Brain microvascular endothelial cell (primary cell): ENCODE measurements around the gene R3HDM2.
A peak's percentile ranks its signal among the peaks of the same experiment; 100 is the strongest.

ENCODE experiments used
- DNase-seq: peaks from one replicate; pipeline ENCODE4 v3.0.0-alpha.2; 2020
- H3K27ac ChIP-seq: fragments of 250-450 bp; sonication (Bioruptor Pico); 2 replicates; pipeline ENCODE4 v1.5.1; 2020; ENCODE audit warnings: mild to moderate bottlenecking, moderate library complexity
- H3K27me3 ChIP-seq: fragments of 250-450 bp; sonication (Bioruptor Pico); replicated peaks from 2 replicates; pipeline ENCODE4 v1.5.1; 2020; ENCODE audit warnings: mild to moderate bottlenecking
- H3K36me3 ChIP-seq: fragments of 250-450 bp; sonication (Bioruptor Pico); replicated peaks from 2 replicates; pipeline ENCODE4 v1.5.1; 2020; ENCODE audit warnings: mild to moderate bottlenecking
- H3K4me3 ChIP-seq: 2 replicates; pipeline ENCODE4 v1.5.1; 2011; ENCODE audit warnings: low read depth, mild to moderate bottlenecking, control low read depth, low read length, moderate library complexity
- in situ Hi-C: cut with HindIII; loops from 2 replicates; pipeline ENCODE4 v1.10.0; 2017; ENCODE audit warnings: low sequenced_read_pairs, low pct_ligation_motif_present
- TF ChIP-seq, protein P1 (sequence below): IDR thresholded peaks from 2 replicates; pipeline ENCODE4 v1.5.1; 2011; ENCODE audit warnings: low read depth, mild to moderate bottlenecking, moderate library complexity, low read length, control low read depth, inconsistent platforms; ENCODE audit errors: missing control alignments

The R3HDM2 gene

DNA sequence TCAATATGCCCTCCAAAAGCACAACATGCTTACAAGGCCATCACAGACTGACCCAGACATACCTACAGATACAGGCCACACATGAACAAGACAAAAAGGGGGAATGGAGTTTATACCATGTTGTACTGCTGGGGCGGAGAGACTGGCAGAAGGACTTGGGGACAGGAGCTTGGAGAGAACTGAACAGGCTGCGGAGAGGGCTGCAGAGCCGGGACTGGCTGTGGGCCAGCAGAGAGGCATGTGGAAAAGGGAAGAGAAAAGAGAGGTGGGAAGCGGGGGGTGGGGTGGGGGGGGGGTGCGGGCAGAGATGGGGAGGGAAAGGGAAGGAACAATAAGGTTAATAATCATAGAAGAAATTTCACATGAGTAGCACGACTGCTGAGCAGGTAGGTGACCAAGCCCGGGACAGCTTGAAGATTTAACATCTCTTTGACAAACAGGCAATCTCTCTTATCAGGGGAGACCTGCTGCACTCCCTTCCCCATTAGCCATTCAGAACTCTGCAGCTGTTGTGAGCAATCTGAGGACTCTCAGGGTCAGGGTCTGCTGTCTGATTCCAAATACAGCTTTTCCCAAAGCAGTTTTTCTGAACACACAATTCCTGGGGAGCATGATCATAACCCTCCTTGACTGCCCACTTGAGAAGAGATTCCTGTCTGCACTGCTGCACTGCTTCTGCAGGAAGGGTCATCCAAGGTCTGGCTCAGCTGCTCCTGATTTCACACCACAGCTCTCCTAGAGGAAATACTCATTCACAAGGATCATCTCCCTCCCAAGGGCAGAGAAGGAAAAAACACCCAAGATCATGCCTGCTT lies 158.3 kb downstream of the R3HDM2 start:
- peaks cover 19% of the 10 kb centered on the region for H3K36me3 ChIP-seq
- TF ChIP-seq, protein P1, sequence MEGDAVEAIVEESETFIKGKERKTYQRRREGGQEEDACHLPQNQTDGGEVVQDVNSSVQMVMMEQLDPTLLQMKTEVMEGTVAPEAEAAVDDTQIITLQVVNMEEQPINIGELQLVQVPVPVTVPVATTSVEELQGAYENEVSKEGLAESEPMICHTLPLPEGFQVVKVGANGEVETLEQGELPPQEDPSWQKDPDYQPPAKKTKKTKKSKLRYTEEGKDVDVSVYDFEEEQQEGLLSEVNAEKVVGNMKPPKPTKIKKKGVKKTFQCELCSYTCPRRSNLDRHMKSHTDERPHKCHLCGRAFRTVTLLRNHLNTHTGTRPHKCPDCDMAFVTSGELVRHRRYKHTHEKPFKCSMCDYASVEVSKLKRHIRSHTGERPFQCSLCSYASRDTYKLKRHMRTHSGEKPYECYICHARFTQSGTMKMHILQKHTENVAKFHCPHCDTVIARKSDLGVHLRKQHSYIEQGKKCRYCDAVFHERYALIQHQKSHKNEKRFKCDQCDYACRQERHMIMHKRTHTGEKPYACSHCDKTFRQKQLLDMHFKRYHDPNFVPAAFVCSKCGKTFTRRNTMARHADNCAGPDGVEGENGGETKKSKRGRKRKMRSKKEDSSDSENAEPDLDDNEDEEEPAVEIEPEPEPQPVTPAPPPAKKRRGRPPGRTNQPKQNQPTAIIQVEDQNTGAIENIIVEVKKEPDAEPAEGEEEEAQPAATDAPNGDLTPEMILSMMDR, result no peak
- H3K27ac ChIP-seq, result no peak overlapping the region
- in situ Hi-C loops, result no loop called here
- DNase-seq, result no peak
- no peaks in the 10 kb centered on the region for H3K27me3 ChIP-seq
- H3K4me3 ChIP-seq, result no peak overlapping the region

DNA sequence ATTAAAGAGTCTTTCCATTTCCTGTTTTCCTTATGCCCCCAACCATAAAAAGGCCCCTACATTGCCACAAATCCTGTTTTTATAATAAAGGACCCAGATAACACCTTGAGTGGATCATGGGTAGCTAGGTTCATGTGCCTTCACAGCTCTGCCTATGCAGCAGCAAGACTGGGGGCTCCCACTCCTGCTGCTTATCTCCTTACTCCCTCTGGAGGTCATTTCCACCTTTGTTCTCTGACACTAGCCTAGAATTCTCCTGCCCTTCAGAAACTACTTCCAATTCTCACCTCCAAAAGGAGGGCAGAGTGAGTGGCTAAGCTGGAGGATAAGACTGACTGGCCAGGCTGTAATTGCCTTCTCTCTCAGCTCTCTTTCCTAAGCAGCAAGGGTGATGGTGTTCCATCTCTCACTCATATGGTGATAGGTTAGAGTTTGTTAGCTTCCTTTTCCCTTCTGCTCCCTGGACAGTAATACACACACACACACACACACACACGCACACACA lies 159.8 kb downstream of the R3HDM2 start:
- in situ Hi-C loops, result no loop called here
- Histone ChIP-seq H3K4me3 (no peak overlapping the region), H3K36me3 (peaks cover 27% of the 10 kb centered on the region), H3K27me3 (no peaks in the 10 kb centered on the region), H3K27ac (no peak overlapping the region)
- TF ChIP-seq, protein P1, result peak; percentile 21
- no peak for DNase-seq

- Histone ChIP-seq H3K27me3 (no peaks in the 10 kb centered on the region), H3K36me3 (peaks cover 27% of the 10 kb centered on the region), H3K27ac (no peak overlapping the region), H3K4me3 (no peak overlapping the region)
- TF ChIP-seq, protein P1, result no peak
- in situ Hi-C loops, result no loop called here
- no peak for DNase-seq
Measured at GRCh38 chr12:57268264-57268663, 162.6 kb downstream of the R3HDM2 start.

- DNase-seq, result no peak
- H3K36me3 ChIP-seq, result peaks cover 27% of the 10 kb centered on the region
- TF ChIP-seq, protein P1, result no peak
- H3K27me3 ChIP-seq, result no peaks in the 10 kb centered on the region
- H3K27ac ChIP-seq, result no peak overlapping the region
- H3K4me3 ChIP-seq, result no peak overlapping the region
- in situ Hi-C loops, result no loop called here
Measured at GRCh38 chr12:57266681-57267080, 164.2 kb downstream of the R3HDM2 start.

DNA sequence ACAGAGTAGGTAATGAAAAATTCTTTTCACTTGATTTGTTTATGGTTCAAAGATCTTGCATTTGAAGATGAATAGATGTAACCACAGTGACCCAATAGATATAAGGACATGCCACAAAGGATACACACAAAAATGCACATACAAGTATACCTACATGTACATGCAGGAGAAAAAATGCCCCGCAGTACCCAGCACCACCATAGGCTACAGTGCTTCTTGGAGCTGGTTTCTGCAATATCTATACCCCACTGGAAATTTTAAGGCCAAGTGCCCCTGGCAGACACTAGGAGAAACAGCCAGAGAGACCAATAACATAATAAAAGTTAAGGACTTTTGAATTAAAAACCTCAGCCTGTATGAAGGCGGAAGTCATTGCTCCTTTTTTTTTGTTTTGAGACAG lies 167.7 kb downstream of the R3HDM2 start:
- TF ChIP-seq, protein P1, result no peak
- no peak overlapping the region for H3K4me3 ChIP-seq
- no peak overlapping the region for H3K27ac ChIP-seq
- no peaks in the 10 kb centered on the region for H3K27me3 ChIP-seq
- in situ Hi-C loops, result no loop called here
- no peak for DNase-seq
- peaks cover 17% of the 10 kb centered on the region for H3K36me3 ChIP-seq
